Thoracic aorta (tissue), 2 donors: ENCODE measurements around the gene THADA. TPM values are rescaled to one million over a fixed set of nuclear protein-coding genes. Genes with fewer than 3 reads are reported as not detected.

Source experiments
- ATAC-seq: fragments of 150-250 bp; one replicate; pipeline ENCODE4 v1.8.0; 2017; ENCODE audit warnings: low read depth; ENCODE audit not compliant: insufficient number of reproducible peaks, low FRiP score
- DNase-seq: peaks from one replicate; pipeline ENCODE4 v3.0.0-alpha.2; 2020; ENCODE audit warnings: low spot score
- H3K27ac ChIP-seq, 2 donors: fragments of 200-600 bp; sonication (generic); 1 replicate in 1 of 2; 2 replicates in 1 of 2; pipeline ENCODE4 v1.5.1; 2016; ENCODE audit warnings: mild to moderate bottlenecking in 2 of 2, moderate library complexity in 2 of 2
- H3K27me3 ChIP-seq: fragments of 200-600 bp; sonication (generic); replicated peaks from 2 replicates; pipeline ENCODE4 v1.6.0; 2016; ENCODE audit warnings: mild to moderate bottlenecking; ENCODE audit not compliant: insufficient read depth
- H3K36me3 ChIP-seq: fragments of 200-600 bp; sonication (generic); one replicate; pipeline ENCODE4 v1.5.1; 2016
- H3K4me1 ChIP-seq, 2 donors: fragments of 200-600 bp; sonication (generic); 1 replicate in 1 of 2; 2 replicates in 1 of 2; pipeline versions ENCODE4 v1.5.1 to v1.6.0; 2016; ENCODE audit warnings: low read depth in 2 of 2, mild to moderate bottlenecking in 1 of 2; ENCODE audit not compliant: control insufficient read depth in 1 of 2
- H3K4me3 ChIP-seq: fragments of 200-600 bp; sonication (generic); 2 replicates; pipeline ENCODE4 v1.5.1; 2016; ENCODE audit warnings: mild to moderate bottlenecking
- H3K9me3 ChIP-seq: fragments of 200-600 bp; sonication (generic); 2 replicates; pipeline ENCODE4 v1.5.1; 2016
- total RNA-seq, 2 donors: library from RNA; depleted of rRNA; stranded (reverse); fragments of >200 nt; gene quantifications; one replicate each; pipeline versions ENCODE4 v1.1.0 to v1.2.3, GENCODE V29; 2016
- TF ChIP-seq, protein P1 (sequence below): fragments of 200-600 bp; sonication (generic); IDR thresholded peaks from one replicate; pipeline ENCODE4 v1.5.1; 2019; ENCODE audit warnings: antibody characterized with exemption

Gene THADA
- total RNA-seq, 2 donors from 2014 or later = 33.3 to 46.6 TPM

DNA sequence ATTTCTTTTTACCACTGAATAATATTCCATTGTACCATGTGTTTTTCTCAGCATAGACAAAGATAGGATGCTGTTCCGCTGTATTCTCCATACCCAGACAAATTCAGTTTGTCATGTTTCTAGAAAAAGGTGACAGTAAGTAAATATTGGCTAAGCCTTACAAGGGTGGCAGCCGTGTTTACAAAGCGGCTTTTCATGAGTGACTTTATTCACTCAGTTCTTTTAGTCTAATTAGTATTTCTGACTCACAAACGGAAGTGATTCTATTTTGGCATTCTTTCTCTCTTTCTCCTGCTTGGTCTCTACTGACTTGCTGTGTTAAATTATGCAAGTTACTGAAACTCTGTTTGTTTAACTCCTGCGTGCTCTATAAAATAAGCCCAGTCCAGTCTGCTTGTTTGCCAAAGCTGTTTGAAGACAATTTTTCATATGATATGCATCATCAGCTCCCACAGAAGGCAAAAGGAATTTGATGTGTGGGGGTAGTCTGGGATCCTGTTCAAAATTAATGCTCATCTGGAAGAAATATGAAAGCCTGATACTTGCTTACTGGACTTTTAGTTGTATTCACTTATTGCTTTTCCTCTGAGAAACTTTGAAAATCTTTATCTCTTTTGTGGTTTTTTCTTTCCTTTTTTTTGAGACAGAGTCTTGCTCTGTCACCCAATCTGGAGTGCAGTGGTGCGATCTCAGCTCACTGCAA lies 38.9 kb upstream of the THADA start:
- TF ChIP-seq, protein P1, sequence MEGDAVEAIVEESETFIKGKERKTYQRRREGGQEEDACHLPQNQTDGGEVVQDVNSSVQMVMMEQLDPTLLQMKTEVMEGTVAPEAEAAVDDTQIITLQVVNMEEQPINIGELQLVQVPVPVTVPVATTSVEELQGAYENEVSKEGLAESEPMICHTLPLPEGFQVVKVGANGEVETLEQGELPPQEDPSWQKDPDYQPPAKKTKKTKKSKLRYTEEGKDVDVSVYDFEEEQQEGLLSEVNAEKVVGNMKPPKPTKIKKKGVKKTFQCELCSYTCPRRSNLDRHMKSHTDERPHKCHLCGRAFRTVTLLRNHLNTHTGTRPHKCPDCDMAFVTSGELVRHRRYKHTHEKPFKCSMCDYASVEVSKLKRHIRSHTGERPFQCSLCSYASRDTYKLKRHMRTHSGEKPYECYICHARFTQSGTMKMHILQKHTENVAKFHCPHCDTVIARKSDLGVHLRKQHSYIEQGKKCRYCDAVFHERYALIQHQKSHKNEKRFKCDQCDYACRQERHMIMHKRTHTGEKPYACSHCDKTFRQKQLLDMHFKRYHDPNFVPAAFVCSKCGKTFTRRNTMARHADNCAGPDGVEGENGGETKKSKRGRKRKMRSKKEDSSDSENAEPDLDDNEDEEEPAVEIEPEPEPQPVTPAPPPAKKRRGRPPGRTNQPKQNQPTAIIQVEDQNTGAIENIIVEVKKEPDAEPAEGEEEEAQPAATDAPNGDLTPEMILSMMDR = no peak
- Histone ChIP-seq H3K27me3 (no peaks in the 10 kb centered on the region), H3K27ac (no peak overlapping the region), H3K4me3 (no peak overlapping the region), H3K36me3 (no peaks in the 10 kb centered on the region), H3K9me3 (no peaks in the 10 kb centered on the region), H3K4me1 (peaks cover 0 to 4% of the 10 kb centered on the region in 2 donors)
- DNase-seq (no peak), ATAC-seq (no peak)

- Histone ChIP-seq H3K36me3 (no peaks in the 10 kb centered on the region), H3K27me3 (no peaks in the 10 kb centered on the region), H3K4me3 (no peak overlapping the region), H3K27ac (no peak overlapping the region), H3K4me1 (peaks cover 0 to 3% of the 10 kb centered on the region in 2 donors), H3K9me3 (no peaks in the 10 kb centered on the region)
- no peak for DNase-seq
- ATAC-seq = no peak
- TF ChIP-seq, protein P1 = no peak
Measured at GRCh38 chr2:43631618-43632317, 35.9 kb upstream of the THADA start.

- H3K9me3 ChIP-seq = no peaks in the 10 kb centered on the region
- H3K4me1 ChIP-seq = no peaks in the 10 kb centered on the region
- H3K27ac ChIP-seq = no peak overlapping the region
- no peaks in the 10 kb centered on the region for H3K27me3 ChIP-seq
- ATAC-seq = no peak
- TF ChIP-seq, protein P1 = no peak
- no peaks in the 10 kb centered on the region for H3K36me3 ChIP-seq
- no peak for DNase-seq
- no peak overlapping the region for H3K4me3 ChIP-seq
Measured at GRCh38 chr2:43622931-43623451, 27.2 kb upstream of the THADA start.

GRCh38 chr2:43619511-43619910 lies 23.7 kb upstream of the THADA start:
- Histone ChIP-seq H3K4me1 (no peaks in the 10 kb centered on the region), H3K27ac (no peak overlapping the region), H3K27me3 (no peaks in the 10 kb centered on the region), H3K4me3 (no peak overlapping the region), H3K9me3 (no peaks in the 10 kb centered on the region), H3K36me3 (no peaks in the 10 kb centered on the region)
- TF ChIP-seq, protein P1 = no peak
- ATAC-seq = no peak
- no peak for DNase-seq

GRCh38 chr2:43616967-43617680 lies 21.3 kb upstream of the THADA start:
- no peaks in the 10 kb centered on the region for H3K4me1 ChIP-seq
- no peaks in the 10 kb centered on the region for H3K36me3 ChIP-seq
- no peak for ATAC-seq
- DNase-seq = no peak
- H3K27me3 ChIP-seq = no peaks in the 10 kb centered on the region
- no peaks in the 10 kb centered on the region for H3K9me3 ChIP-seq
- TF ChIP-seq, protein P1 = no peak
- H3K4me3 ChIP-seq = no peak overlapping the region
- H3K27ac ChIP-seq = no peak overlapping the region
